DND-41 (cell line): Measurements from ENCODE around the gene STAB2.

ENCODE experiments used
- ATAC-seq: fragments of 200-7000 bp; cut with Tn5 transposase; 3 replicates; pipeline ENCODE4 v1.9.1; 2021; ENCODE audit warnings: low read depth; ENCODE audit not compliant: insufficient read depth
- DNase-seq: peaks from one replicate; pipeline ENCODE4 v3.0.0-alpha.2; 2020
- H2AFZ ChIP-seq: 2 replicates; pipeline ENCODE4 v1.6.0; 2012; ENCODE audit warnings: low read depth, low read length
- H3K27ac ChIP-seq: 2 replicates; pipeline ENCODE4 v1.5.1; 2012; ENCODE audit warnings: low read length, inconsistent platforms
- H3K27me3 ChIP-seq: fragments of 200-600 bp; sonication (generic); 2 replicates; pipeline ENCODE4 v1.6.0; 2012; ENCODE audit warnings: low read length, mild to moderate bottlenecking, inconsistent platforms; ENCODE audit not compliant: insufficient read depth, poor library complexity
- H3K36me3 ChIP-seq: 2 replicates; pipeline ENCODE4 v1.5.1; 2012; ENCODE audit warnings: low read length, inconsistent platforms; ENCODE audit not compliant: insufficient read depth
- H3K4me1 ChIP-seq: 2 replicates; pipeline ENCODE4 v1.5.1; 2012; ENCODE audit warnings: mild to moderate bottlenecking, low read length; ENCODE audit not compliant: insufficient read depth
- H3K4me2 ChIP-seq: 2 replicates; pipeline ENCODE4 v1.6.0; 2012; ENCODE audit warnings: mild to moderate bottlenecking, moderate library complexity, low read length, inconsistent platforms; ENCODE audit not compliant: insufficient read depth
- H3K4me3 ChIP-seq, 2 experiments: fragments of 200-600 bp in 1 of 2; shearing (Covaris generic) in 1 of 2; 2 replicates each; pipeline ENCODE4 v1.5.1; 2012 to 2016; ENCODE audit warnings: inconsistent platforms in 2 of 2, low read length in 2 of 2, mild to moderate bottlenecking in 2 of 2, low read depth in 1 of 2, moderate library complexity in 1 of 2
- H3K79me2 ChIP-seq: 2 replicates; pipeline ENCODE4 v1.6.0; 2012; ENCODE audit warnings: low read length, inconsistent platforms; ENCODE audit not compliant: insufficient read depth
- H3K9ac ChIP-seq: 2 replicates; pipeline ENCODE4 v1.6.0; 2012; ENCODE audit warnings: low read depth, mild to moderate bottlenecking, inconsistent platforms, low read length, moderate library complexity
- H3K9me3 ChIP-seq: 2 replicates; pipeline ENCODE4 v1.5.1; 2012; ENCODE audit warnings: low read length, moderate library complexity, mild to moderate bottlenecking, inconsistent platforms; ENCODE audit not compliant: insufficient read depth, severe bottlenecking
- H4K20me1 ChIP-seq: 2 replicates; pipeline ENCODE4 v1.6.0; 2012; ENCODE audit warnings: low read length; ENCODE audit not compliant: insufficient read depth
- EZH2 ChIP-seq: IDR thresholded peaks from 3 replicates; pipeline ENCODE4 v1.6.1; 2012; ENCODE audit warnings: borderline replicate concordance, low read depth, mild to moderate bottlenecking, moderate library complexity, low read length, inconsistent platforms; ENCODE audit not compliant: severe bottlenecking
- TF ChIP-seq, protein P1 (sequence below): IDR thresholded peaks from 2 replicates; pipeline ENCODE4 v1.5.1; 2012; ENCODE audit warnings: borderline replicate concordance, low read length, moderate library complexity, mild to moderate bottlenecking; ENCODE audit not compliant: poor library complexity, severe bottlenecking; ENCODE audit errors: extremely low read depth

Gene STAB2

DNA sequence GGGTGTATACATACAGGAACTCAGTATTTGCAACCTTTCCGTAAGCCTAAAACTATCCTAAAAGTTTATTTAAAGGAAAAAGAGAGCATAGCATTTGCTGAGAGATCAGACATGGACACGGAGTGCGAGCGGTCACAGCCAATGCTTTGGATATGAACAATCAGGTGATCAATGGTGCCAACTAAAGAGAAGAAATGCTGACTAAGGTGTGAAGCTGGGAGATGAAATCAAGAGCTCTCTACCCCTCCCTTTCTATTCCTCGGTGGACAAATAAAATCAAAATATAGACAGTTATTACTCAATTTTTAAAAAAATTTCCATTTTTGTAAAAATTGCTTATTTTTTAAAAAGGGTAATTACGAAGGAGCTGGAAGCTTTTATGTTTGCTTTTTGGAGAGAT, 224.7 kb downstream of the STAB2 start:
- DNase-seq, result no peak
- Histone ChIP-seq H3K9me3 (no peaks in the 10 kb centered on the region), H3K27me3 (peaks cover 15% of the 10 kb centered on the region), H3K4me2 (no peak overlapping the region), H2AFZ (no peak overlapping the region), H3K4me3 (no peak overlapping the region), H3K9ac (no peak overlapping the region), H3K4me1 (no peaks in the 10 kb centered on the region), H4K20me1 (no peaks in the 10 kb centered on the region; the same call in 1 of the 2 replicates), H3K36me3 (no peaks in the 10 kb centered on the region), H3K79me2 (no peaks in the 10 kb centered on the region), H3K27ac (no peak overlapping the region)
- TF ChIP-seq EZH2, result no peak
- TF ChIP-seq, protein P1, sequence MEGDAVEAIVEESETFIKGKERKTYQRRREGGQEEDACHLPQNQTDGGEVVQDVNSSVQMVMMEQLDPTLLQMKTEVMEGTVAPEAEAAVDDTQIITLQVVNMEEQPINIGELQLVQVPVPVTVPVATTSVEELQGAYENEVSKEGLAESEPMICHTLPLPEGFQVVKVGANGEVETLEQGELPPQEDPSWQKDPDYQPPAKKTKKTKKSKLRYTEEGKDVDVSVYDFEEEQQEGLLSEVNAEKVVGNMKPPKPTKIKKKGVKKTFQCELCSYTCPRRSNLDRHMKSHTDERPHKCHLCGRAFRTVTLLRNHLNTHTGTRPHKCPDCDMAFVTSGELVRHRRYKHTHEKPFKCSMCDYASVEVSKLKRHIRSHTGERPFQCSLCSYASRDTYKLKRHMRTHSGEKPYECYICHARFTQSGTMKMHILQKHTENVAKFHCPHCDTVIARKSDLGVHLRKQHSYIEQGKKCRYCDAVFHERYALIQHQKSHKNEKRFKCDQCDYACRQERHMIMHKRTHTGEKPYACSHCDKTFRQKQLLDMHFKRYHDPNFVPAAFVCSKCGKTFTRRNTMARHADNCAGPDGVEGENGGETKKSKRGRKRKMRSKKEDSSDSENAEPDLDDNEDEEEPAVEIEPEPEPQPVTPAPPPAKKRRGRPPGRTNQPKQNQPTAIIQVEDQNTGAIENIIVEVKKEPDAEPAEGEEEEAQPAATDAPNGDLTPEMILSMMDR, result no peak
- no peak for ATAC-seq

DNA sequence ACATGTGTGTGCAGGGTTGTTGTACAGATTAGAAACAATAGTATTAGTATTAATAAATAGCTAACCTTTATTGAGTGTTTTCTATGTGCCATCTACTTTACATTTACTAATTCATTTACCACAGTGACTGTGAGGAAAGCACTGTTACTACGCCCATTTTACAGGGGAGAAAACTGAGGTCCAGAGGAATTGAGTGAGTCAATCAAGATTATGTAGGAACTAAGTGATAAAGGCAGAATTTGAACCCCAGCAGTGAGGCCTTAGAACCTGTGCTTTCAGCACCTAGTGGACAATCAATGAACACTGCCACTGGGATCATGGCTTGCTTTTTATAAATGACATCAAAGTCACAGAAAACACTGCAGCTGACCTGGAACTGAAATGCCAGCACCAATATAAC, 225.7 kb downstream of the STAB2 start:
- no peaks in the 10 kb centered on the region for H3K9me3 ChIP-seq
- TF ChIP-seq, protein P1, result no peak
- no peak for TF ChIP-seq EZH2

GRCh38 chr12:103813426-103813825, 226.4 kb downstream of the STAB2 start:
- Histone ChIP-seq H3K27ac (no peak overlapping the region), H3K9ac (no peak overlapping the region), H4K20me1 (no peaks in the 10 kb centered on the region), H3K4me1 (no peaks in the 10 kb centered on the region), H2AFZ (no peak overlapping the region), H3K79me2 (no peaks in the 10 kb centered on the region), H3K36me3 (no peaks in the 10 kb centered on the region), H3K4me2 (no peak overlapping the region), H3K9me3 (no peaks in the 10 kb centered on the region), H3K4me3 (no peak overlapping the region), H3K27me3 (peaks cover 11% of the 10 kb centered on the region)
- DNase-seq (no peak), ATAC-seq (no peak)
- no peak for TF ChIP-seq EZH2
- TF ChIP-seq, protein P1, result no peak

More for the DNA sequence above, 225.7 kb downstream of the STAB2 start:
- Histone ChIP-seq H3K79me2 (no peaks in the 10 kb centered on the region), H3K4me2 (no peak overlapping the region), H2AFZ (no peak overlapping the region), H3K27me3 (peaks cover 12% of the 10 kb centered on the region), H3K36me3 (no peaks in the 10 kb centered on the region), H3K9ac (no peak overlapping the region), H4K20me1 (no peaks in the 10 kb centered on the region), H3K4me1 (no peaks in the 10 kb centered on the region), H3K27ac (no peak overlapping the region), H3K4me3 (no peak overlapping the region)
- DNase-seq (no peak), ATAC-seq (no peak)

GRCh38 chr12:103813949-103814348, 226.9 kb downstream of the STAB2 start:
- Histone ChIP-seq H4K20me1 (no peaks in the 10 kb centered on the region), H3K4me3 (no peak overlapping the region), H3K4me2 (no peak overlapping the region), H3K27me3 (peaks cover 6% of the 10 kb centered on the region), H3K27ac (no peak overlapping the region), H2AFZ (no peak overlapping the region), H3K4me1 (no peaks in the 10 kb centered on the region), H3K9me3 (no peaks in the 10 kb centered on the region), H3K36me3 (no peaks in the 10 kb centered on the region), H3K9ac (no peak overlapping the region), H3K79me2 (no peaks in the 10 kb centered on the region)
- ATAC-seq, result no peak
- TF ChIP-seq, protein P1, result no peak
- TF ChIP-seq EZH2, result no peak
- DNase-seq, result no peak
